HEK293 (cell line): ENCODE results near the gene CYB5R2.
"Not testable (repeated sequence)": the region's sequence is repeated elsewhere in the genome, so short reads cannot be mapped to it uniquely, and the experiment has no call there.

Experiments used
- ZNF768 ChIP-seq: fragments of 450-650 bp; formaldehyde crosslinking; IDR thresholded peaks from 2 replicates; pipeline ENCODE4 v1.5.1; 2018; ENCODE audit warnings: missing biosample characterization, mild to moderate bottlenecking, missing genetic modification characterization
- TF ChIP-seq, protein P1 (sequence below): fragments of 450-650 bp; formaldehyde crosslinking; IDR thresholded peaks from 2 replicates; pipeline ENCODE4 v1.5.1; 2016; ENCODE audit warnings: missing biosample characterization, missing genetic modification characterization

DNA sequence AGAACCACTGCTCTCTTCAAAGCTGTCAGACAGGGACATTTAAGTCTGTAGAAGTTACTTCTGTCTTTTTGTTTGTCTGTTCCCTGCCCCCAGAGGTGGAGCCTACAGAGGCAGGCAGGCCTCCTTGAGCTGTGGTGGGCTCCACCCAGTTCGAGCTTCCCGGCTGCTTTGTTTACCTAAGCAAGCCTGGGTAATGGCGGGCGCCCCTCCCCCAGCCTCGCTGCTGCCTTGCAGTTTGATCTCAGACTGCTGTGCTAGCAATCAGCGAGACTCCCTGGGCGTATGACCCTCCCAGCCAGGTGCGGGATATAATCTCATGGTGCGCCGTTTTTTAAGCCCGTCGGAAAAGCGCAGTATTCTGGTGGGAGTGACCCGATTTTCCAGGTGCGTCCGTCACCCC, 9.8 kb downstream of the CYB5R2 start:
- not testable (repeated sequence) for TF ChIP-seq ZNF768 (tag by site-specific recombination)
- TF ChIP-seq, protein P1, sequence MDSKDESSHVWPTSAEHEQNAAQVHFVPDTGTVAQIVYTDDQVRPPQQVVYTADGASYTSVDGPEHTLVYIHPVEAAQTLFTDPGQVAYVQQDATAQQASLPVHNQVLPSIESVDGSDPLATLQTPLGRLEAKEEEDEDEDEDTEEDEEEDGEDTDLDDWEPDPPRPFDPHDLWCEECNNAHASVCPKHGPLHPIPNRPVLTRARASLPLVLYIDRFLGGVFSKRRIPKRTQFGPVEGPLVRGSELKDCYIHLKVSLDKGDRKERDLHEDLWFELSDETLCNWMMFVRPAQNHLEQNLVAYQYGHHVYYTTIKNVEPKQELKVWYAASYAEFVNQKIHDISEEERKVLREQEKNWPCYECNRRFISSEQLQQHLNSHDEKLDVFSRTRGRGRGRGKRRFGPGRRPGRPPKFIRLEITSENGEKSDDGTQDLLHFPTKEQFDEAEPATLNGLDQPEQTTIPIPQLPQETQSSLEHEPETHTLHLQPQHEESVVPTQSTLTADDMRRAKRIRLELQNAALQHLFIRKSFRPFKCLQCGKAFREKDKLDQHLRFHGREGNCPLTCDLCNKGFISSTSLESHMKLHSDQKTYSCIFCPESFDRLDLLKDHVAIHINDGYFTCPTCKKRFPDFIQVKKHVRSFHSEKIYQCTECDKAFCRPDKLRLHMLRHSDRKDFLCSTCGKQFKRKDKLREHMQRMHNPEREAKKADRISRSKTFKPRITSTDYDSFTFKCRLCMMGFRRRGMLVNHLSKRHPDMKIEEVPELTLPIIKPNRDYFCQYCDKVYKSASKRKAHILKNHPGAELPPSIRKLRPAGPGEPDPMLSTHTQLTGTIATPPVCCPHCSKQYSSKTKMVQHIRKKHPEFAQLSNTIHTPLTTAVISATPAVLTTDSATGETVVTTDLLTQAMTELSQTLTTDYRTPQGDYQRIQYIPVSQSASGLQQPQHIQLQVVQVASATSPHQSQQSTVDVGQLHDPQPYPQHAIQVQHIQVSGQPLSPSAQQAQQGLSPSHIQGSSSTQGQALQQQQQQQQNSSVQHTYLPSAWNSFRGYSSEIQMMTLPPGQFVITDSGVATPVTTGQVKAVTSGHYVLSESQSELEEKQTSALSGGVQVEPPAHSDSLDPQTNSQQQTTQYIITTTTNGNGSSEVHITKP: not testable (repeated sequence)
